H1 (cell line): ENCODE measurements around the gene NEURL1. TPM values are rescaled to one million over a fixed set of nuclear protein-coding genes. Genes with fewer than 3 reads are reported as not detected.

Experiments
- CBX8 ChIP-seq: fragments of 300-800, 300-1000 bp; sonication (generic); IDR thresholded peaks from 2 replicates; pipeline ENCODE4 v1.7.1; 2016; ENCODE audit warnings: low read depth, low read length, borderline replicate concordance
- GTF2F1 ChIP-seq: IDR thresholded peaks from 2 replicates; pipeline ENCODE4 v1.6.1; 2012; ENCODE audit warnings: low read depth, low read length, improper control_type of control experiment, borderline replicate concordance
- HDAC6 ChIP-seq: IDR thresholded peaks from one replicate; pipeline ENCODE4 v1.7.1; 2012; ENCODE audit warnings: low read depth, mild to moderate bottlenecking, inconsistent platforms, low read length, moderate library complexity
- SIX5 ChIP-seq: IDR thresholded peaks from 2 replicates; pipeline ENCODE4 v1.6.1; 2011; ENCODE audit warnings: mild to moderate bottlenecking, low read depth, low read length
- TCF12 ChIP-seq: IDR thresholded peaks from 2 replicates; pipeline ENCODE4 v1.6.1; 2011; ENCODE audit warnings: low read depth, mild to moderate bottlenecking, low read length
- polyA plus RNA-seq, 7 experiments: library from polyadenylated mRNA; depleted of rRNA in 3 of 7; stranded (reverse) in 5 of 7; unstranded in 2 of 7; fragments of >200 nt in 5 of 7; fragments of 200-250 nt in 2 of 7; gene quantifications; 1 replicate in 5 of 7; 2 replicates in 1 of 7; 4 replicates in 1 of 7; pipeline versions ENCODE4 v1.2.1 to v1.2.3, GENCODE V29; 2011 to 2013; ENCODE audit warnings: missing spikeins in 2 of 7, mixed read lengths in 2 of 7
- total RNA-seq: library from RNA; stranded (reverse); fragmentation: NEBNext Ultra II Directional; extraction: Animal tissue kit (Norgen Biotek cat#: 25700); gene quantifications from 2 replicates; pipeline ENCODE4 v1.2.1, GENCODE V29; 2021
- TF ChIP-seq, protein P1 (sequence below): fragments of 300-600 bp; sonication (generic); IDR thresholded peaks from 2 replicates; pipeline ENCODE4 v1.7.1; 2012; ENCODE audit warnings: low read length, moderate library complexity, mild to moderate bottlenecking, inconsistent platforms; ENCODE audit not compliant: insufficient replicate concordance

Gene NEURL1
- total and polyA plus RNA-seq, 2 of the 8 experiments (the other 6 are each of a cell fraction or from before 2014, with no cell fraction given), result 0.54 to 0.58 TPM

DNA sequence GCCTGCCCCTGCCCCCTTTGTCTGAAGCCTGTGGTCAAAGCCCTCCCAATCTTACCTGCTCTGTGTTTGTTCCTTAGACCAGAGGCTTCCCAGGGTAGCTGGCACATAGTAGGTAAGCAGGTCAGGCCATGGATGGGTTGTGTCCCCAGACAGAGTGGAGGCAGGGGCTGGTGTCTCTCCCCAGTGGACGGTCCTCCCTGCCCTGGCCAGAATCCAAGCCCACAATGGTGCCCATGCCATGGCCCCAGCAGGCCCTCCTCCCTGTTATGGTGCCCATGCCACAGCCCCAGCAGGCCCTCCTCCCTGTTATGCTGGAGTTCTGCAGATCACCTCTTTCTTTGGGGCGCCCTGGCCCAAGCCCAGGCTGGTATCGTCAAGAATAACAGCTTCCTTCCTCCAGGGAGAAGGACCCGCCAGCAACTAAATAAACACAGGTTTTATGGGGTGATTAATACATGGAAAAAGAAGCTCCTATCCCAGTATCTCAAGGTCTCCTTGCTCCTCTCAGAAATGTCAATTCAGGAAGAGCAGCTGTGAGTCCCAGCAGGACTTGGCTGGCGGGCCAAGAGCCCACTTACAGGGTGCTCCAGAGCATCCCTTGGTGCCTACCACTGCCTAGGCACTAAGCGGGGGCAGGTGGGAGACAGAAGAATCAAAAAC lies 82.0 kb downstream of the NEURL1 start (continued):
- TF ChIP-seq SIX5, result no peak
- TF ChIP-seq GTF2F1, result no peak
- no peak for TF ChIP-seq TCF12
- no peak for TF ChIP-seq CBX8
- TF ChIP-seq HDAC6, result no peak
- TF ChIP-seq, protein P1, sequence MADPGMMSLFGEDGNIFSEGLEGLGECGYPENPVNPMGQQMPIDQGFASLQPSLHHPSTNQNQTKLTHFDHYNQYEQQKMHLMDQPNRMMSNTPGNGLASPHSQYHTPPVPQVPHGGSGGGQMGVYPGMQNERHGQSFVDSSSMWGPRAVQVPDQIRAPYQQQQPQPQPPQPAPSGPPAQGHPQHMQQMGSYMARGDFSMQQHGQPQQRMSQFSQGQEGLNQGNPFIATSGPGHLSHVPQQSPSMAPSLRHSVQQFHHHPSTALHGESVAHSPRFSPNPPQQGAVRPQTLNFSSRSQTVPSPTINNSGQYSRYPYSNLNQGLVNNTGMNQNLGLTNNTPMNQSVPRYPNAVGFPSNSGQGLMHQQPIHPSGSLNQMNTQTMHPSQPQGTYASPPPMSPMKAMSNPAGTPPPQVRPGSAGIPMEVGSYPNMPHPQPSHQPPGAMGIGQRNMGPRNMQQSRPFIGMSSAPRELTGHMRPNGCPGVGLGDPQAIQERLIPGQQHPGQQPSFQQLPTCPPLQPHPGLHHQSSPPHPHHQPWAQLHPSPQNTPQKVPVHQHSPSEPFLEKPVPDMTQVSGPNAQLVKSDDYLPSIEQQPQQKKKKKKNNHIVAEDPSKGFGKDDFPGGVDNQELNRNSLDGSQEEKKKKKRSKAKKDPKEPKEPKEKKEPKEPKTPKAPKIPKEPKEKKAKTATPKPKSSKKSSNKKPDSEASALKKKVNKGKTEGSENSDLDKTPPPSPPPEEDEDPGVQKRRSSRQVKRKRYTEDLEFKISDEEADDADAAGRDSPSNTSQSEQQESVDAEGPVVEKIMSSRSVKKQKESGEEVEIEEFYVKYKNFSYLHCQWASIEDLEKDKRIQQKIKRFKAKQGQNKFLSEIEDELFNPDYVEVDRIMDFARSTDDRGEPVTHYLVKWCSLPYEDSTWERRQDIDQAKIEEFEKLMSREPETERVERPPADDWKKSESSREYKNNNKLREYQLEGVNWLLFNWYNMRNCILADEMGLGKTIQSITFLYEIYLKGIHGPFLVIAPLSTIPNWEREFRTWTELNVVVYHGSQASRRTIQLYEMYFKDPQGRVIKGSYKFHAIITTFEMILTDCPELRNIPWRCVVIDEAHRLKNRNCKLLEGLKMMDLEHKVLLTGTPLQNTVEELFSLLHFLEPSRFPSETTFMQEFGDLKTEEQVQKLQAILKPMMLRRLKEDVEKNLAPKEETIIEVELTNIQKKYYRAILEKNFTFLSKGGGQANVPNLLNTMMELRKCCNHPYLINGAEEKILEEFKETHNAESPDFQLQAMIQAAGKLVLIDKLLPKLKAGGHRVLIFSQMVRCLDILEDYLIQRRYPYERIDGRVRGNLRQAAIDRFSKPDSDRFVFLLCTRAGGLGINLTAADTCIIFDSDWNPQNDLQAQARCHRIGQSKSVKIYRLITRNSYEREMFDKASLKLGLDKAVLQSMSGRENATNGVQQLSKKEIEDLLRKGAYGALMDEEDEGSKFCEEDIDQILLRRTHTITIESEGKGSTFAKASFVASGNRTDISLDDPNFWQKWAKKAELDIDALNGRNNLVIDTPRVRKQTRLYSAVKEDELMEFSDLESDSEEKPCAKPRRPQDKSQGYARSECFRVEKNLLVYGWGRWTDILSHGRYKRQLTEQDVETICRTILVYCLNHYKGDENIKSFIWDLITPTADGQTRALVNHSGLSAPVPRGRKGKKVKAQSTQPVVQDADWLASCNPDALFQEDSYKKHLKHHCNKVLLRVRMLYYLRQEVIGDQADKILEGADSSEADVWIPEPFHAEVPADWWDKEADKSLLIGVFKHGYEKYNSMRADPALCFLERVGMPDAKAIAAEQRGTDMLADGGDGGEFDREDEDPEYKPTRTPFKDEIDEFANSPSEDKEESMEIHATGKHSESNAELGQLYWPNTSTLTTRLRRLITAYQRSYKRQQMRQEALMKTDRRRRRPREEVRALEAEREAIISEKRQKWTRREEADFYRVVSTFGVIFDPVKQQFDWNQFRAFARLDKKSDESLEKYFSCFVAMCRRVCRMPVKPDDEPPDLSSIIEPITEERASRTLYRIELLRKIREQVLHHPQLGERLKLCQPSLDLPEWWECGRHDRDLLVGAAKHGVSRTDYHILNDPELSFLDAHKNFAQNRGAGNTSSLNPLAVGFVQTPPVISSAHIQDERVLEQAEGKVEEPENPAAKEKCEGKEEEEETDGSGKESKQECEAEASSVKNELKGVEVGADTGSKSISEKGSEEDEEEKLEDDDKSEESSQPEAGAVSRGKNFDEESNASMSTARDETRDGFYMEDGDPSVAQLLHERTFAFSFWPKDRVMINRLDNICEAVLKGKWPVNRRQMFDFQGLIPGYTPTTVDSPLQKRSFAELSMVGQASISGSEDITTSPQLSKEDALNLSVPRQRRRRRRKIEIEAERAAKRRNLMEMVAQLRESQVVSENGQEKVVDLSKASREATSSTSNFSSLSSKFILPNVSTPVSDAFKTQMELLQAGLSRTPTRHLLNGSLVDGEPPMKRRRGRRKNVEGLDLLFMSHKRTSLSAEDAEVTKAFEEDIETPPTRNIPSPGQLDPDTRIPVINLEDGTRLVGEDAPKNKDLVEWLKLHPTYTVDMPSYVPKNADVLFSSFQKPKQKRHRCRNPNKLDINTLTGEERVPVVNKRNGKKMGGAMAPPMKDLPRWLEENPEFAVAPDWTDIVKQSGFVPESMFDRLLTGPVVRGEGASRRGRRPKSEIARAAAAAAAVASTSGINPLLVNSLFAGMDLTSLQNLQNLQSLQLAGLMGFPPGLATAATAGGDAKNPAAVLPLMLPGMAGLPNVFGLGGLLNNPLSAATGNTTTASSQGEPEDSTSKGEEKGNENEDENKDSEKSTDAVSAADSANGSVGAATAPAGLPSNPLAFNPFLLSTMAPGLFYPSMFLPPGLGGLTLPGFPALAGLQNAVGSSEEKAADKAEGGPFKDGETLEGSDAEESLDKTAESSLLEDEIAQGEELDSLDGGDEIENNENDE, result no peak
